22Rv1 (cell line): ENCODE measurements around the gene MUC6.

ENCODE experiments used
- H3K27ac ChIP-seq: fragments of 450-650 bp; 2 replicates; pipeline ENCODE4 v1.5.1; 2017
- CTCF ChIP-seq: fragments of 450-650 bp; IDR thresholded peaks from 2 replicates; pipeline ENCODE4 v1.5.1; 2017; ENCODE audit warnings: mild to moderate bottlenecking
- ZFX ChIP-seq: fragments of 450-650 bp; IDR thresholded peaks from 2 replicates; pipeline ENCODE4 v1.6.1; 2017; ENCODE audit warnings: antibody characterized with exemption, borderline replicate concordance

The MUC6 gene

GRCh38 chr11:1039481-1040427 is 3.2 kb upstream of the MUC6 start:
- no peak for TF ChIP-seq ZFX
- TF ChIP-seq CTCF: no peak
- no peak overlapping the region for H3K27ac ChIP-seq

GRCh38 chr11:1038921-1039320 is 2.4 kb upstream of the MUC6 start:
- no peak overlapping the region for H3K27ac ChIP-seq
- TF ChIP-seq CTCF (no peak), ZFX (no peak)

GRCh38 chr11:1038361-1038760 is 1.8 kb upstream of the MUC6 start:
- TF ChIP-seq ZFX (no peak), CTCF (no peak)
- H3K27ac ChIP-seq: no peak overlapping the region

GRCh38 chr11:1037506-1038055 is 1.1 kb upstream of the MUC6 start:
- TF ChIP-seq CTCF: no peak
- TF ChIP-seq ZFX: no peak
- no peak overlapping the region for H3K27ac ChIP-seq

- no peak overlapping the region for H3K27ac ChIP-seq
- TF ChIP-seq ZFX (no peak), CTCF (no peak)
These were observed 413 bp upstream of the MUC6 start for GRCh38 chr11:1036931-1037330.

GRCh38 chr11:1035577-1036283 is 788 bp downstream of the MUC6 start:
- H3K27ac ChIP-seq: no peak overlapping the region
- TF ChIP-seq CTCF (no peak), ZFX (no peak)
